HTR-8/SVneo (cell line): ENCODE measurements around the gene FGF3.

Source experiments
- DNase-seq: peaks from one replicate; pipeline ENCODE4 v3.0.0; 2011; ENCODE audit warnings: low spot score, mixed read lengths; ENCODE audit not compliant: insufficient read length
- FAIRE-seq: peaks from 2 replicates; lab custom pipeline; 2011; peaks lifted over from hg19 to GRCh38; lab: Jason Lieb, UNC

FGF3 gene

DNA sequence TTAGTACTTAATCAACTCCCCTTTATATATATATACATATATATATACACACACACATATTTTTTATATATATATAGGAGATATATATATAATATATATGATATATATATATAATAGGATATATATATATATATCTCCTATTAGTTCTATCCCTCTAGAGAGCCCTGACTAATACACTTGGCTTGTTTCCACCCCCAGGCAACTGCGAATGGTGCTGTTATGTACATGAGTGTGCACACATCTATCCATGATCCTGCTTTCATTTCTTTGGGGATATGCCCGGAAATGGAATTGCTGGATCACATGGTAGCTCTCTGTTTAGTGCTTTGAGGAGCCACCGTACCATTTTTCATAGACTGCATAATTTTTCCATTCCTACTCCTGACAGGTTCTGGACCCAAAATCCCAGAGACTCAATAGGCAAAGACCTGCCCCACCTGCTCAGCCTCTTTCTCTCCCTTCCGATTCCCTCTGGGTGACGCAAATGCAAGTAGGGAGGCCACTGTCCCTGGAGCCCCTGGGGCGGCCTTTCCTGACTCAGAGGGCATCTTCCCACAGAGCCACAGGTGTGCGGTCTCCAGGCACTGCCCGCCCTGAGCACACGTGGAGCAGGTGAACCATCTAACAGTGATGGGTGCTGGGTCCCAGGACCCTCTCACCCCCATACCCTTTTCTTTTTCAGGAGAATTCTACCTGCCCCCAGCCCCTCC lies 12.0 kb downstream of the FGF3 start:
- DNase-seq: no peak
- no peak for FAIRE-seq

DNA sequence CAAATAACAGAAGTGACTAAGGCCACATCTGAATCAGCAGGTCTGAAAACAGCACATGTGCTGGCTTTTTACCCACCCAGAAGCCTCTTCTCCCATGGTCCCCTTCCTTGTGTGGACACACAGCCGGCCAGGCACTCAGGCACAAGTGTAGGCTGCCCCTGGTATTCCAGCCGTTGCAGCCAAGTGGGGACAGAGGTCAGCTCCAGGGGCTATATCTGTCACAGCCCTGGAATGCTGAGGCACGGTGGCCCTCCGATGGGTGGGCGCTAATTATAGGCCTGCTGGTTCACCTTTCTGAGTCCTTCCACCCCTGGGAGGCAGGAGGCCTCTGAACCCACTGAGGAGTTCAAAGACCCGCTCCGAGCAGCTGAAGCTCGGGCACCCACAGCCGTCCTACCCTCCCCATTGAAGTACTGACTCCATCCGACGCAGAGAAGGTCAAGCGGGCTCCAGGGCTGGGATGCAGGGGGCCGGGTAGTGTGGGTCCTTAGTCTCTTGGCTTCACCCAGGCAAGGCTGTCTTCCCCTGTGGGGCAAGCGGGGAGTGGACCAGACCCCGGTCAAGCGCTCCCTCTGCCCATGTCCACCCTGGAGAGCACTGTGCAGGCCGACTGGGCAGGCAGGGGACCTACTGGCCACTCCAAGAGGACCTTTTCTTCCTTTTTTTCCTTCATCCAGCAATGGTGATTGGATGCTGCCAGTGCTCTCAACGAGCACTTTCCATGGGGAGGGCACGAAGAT lies 14.3 kb downstream of the FGF3 start:
- DNase-seq (no peak), FAIRE-seq (no peak)

DNA sequence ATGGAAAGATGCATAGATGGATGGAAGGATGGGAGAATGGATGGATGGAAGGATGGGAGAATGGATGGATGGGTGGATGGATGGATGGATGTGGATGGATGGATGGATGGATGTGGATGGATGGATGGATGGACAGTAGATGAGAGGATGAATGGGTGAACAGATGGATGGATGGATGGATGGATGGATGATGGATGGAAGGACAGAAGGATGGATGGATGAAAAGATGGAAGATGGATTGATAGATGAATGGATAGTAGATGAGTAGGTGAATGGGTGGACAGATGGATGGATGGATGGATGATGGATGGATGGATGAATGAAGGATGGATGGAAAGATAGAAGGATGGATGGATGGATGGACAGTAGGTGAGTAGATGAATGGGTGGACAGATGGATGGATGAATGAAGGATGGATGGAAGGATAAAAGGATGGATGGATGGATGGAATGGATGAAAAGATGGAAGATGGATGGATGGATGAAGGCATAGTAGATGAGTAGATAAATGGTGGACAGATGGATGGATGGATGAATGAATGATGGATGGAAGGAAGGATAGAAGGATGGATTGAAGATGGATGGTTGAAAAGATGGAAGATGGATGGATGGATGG lies 15.5 kb downstream of the FGF3 start:
- peak; percentile 92 for FAIRE-seq

DNA sequence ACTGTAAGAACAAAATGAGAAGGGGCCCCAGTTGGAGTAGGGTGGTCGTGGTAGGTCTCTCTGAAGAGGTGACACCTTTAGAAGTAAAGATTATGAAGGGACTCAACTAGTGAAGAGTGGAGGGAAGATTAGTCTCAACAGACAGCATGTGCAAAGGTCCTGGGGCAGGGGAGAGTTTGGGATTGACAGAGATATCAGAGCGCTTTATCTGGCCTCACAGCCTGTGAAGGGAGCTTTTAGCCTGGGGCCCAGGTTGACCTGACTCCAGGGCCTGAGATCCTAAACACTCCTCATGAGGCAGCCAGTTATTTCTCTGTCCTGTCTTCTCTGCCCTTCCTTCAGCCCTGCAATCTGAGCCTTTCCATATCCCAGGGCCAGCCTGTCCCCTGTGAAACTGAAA lies 16.2 kb downstream of the FGF3 start:
- FAIRE-seq: no peak
- DNase-seq: no peak

More for the DNA sequence above, 15.5 kb downstream of the FGF3 start:
- no peak for DNase-seq

DNA sequence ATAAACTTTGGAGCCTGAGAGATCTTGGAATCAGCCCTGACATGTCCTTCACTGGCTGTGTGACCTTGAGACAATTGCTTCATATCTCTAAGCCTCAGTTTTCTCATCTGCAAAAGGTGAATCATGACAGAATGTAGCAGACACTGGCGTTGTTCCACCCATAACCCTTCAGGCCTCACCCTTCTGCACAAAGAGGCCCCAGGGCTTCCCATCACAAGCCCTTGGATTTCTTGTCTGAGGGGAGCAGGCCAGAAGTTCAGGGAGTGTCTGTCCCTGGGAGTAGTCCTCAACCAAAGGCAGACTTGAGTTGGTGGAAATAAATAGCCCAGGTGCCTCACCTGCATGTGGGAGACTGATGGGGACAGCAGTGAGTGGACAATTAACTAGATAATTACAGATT lies 16.6 kb downstream of the FGF3 start:
- DNase-seq: no peak
- no peak for FAIRE-seq

DNA sequence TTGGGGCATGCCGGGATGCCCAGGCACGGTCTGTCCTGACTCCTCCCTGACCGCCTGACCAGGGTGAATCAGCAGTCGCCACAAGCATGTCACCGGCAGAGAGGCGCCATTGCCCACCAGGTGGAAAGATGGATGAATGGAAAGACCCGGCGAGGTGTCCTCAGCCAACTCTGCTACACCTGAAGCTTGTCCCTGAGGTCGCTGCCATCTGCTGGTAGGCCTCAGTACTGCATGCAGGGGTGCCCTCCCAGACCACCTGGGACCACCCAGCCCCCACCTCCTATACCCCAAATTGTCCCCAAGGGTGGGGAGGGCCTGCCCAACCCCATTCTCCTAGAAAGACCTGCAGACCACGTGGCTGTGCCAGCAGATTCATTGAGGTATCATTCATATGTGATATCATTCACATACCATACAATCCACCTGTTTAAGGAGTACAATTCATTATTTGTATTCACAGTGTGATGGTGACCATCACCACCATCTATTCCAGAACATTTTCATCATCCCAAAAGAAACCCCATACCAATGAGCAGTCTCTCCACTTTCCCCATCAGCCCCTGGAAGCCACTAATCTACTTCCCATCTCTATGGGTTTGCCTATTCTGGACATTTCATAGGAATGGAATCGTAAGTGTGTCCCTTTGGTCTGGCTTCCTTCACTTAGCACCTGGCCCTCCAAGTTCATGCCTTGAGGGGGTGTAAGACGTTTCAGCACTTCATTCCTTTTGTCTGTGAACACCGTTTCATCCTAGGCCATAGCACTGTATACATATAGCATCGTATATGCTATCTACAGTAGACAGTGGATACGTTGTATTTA lies 17.5 kb downstream of the FGF3 start:
- peak; percentile 86 for FAIRE-seq
- peak; percentile 63 for DNase-seq

DNA sequence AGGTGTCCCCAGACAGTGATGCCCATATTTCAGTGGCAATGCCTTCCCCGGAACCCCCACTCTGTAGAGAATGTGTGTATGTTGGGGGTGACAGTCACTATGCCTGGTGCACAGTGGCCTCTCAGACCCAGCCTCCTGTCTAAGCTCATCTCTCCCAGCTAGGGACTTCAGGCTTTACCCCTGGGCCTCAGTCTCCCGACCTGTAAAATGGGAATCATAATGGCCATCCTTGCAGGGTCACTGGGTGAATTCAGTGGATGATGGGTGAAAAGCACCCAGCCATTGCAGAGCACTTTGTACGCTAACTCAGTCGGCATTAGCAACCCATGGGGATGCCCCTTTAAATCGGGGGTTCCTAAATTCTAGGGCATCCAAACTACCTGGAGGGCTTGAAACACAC lies 18.9 kb downstream of the FGF3 start:
- no peak for DNase-seq
- no peak for FAIRE-seq

DNA sequence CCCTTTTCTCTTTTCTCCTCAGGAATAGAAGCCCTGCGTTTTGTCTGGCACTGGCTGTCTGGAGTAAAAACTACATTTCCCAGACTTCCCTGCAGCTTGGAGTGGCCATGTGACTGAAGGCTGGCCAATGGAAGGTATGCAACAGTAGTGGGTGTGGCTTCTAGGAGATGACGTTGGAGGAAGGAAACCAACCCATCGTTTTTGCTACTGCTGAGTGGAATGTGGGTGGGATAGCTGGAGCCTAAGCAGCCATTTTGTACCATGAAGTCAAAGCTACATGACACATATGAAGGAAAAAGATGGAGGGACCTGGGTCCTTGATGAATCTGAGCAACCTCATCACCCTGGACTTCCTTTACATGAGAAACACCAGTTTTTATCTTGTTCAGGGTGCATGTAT lies 19.6 kb downstream of the FGF3 start:
- DNase-seq: no peak
- FAIRE-seq: no peak

DNA sequence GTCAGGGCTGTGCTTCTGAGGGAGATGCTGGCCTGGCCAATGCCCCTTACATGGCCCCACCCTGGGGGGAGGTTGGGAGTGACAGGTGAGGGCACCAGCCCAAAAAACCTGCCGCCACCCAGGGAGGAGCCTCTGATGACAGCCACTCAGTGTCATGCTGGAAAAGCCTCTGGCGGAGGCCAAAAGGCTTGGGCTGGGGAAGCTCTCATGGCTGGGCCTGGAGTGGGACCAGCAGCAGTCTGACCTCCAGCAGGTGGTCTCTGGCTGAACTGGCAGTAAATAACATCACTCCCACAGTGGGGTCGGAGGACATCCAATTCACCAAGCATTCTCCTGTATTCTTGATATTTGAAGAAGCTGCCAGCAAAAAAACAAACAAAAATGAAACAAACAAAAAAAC lies 20.1 kb downstream of the FGF3 start:
- FAIRE-seq (no peak), DNase-seq (no peak)

DNA sequence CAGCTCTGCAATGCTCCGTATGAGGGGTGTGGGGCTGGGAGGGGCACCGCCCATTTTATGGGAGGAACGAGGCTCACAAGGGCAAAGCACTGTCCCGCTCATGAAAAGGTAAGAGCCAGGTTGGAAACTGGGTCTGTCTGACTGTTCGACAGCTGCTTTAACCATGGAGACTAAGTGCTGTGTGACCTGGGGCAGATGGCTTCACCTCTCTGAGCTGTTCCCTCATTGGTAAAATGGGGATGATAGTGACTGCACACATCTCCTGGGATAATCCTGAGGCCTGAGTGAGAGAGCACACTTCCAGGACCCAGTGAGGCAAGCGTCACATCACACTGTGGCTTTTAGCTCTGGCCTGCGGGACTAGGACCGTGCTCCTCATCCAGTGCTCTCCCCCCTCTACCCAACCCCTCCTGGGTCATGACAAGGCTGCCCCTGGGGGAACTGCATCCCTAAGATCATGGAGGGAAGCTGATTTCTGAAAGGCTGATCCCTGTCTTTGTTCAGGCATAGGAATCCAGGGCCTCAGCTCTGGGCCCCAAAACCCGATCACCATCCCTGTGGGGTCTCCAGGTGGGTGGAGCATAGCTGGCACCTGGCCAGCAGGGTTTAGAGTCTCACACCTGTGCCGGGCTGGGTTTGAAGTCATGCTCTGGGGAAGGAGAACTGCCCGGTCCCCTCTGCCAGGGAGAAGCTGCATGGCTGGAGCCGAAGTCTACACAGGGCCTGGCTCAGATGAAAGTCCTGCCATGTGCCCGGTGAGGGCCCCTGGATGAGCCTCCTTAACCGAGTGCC lies 21.3 kb downstream of the FGF3 start:
- DNase-seq (no peak), FAIRE-seq (no peak)

DNA sequence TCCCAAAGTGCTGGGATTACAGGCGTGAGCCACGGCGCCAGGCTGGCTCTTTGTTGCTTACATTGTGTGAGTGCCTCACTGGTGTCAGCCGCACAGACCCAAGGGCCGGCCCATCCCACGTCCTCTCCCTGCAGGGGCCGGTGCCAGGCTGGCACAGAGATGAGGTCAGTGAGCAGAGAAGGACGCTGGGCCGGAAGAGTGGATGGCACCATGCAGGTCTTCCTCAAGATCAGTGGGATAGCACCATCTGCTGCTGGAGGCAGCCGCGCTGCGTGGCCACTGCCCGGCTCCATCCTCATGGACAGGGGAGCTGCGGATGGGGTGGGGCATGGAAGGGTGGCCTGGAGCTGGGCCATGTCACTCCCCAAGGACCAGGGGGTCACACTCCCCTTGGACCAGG lies 22.1 kb downstream of the FGF3 start:
- no peak for DNase-seq
- no peak for FAIRE-seq

DNA sequence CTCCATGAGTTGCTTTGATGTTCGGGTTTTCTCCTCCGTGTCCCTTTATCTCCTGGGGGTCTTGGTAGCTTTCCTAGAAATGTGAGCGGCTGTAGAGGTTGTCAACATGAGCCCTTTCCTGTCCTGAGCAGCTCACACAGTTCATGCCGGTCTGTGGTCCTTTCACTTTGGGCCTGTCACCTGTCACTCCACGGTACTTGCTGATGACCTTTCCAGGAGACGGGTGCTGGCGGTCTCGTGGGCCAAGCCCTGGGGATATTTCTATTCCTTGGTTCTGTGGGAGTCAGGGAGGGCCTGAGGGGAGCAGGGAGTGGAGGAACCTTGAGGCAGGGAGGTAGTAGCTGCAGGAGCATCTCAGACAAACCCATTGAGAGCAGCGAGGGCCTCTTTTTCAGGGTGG lies 23.2 kb downstream of the FGF3 start:
- no peak for FAIRE-seq
- no peak for DNase-seq

DNA sequence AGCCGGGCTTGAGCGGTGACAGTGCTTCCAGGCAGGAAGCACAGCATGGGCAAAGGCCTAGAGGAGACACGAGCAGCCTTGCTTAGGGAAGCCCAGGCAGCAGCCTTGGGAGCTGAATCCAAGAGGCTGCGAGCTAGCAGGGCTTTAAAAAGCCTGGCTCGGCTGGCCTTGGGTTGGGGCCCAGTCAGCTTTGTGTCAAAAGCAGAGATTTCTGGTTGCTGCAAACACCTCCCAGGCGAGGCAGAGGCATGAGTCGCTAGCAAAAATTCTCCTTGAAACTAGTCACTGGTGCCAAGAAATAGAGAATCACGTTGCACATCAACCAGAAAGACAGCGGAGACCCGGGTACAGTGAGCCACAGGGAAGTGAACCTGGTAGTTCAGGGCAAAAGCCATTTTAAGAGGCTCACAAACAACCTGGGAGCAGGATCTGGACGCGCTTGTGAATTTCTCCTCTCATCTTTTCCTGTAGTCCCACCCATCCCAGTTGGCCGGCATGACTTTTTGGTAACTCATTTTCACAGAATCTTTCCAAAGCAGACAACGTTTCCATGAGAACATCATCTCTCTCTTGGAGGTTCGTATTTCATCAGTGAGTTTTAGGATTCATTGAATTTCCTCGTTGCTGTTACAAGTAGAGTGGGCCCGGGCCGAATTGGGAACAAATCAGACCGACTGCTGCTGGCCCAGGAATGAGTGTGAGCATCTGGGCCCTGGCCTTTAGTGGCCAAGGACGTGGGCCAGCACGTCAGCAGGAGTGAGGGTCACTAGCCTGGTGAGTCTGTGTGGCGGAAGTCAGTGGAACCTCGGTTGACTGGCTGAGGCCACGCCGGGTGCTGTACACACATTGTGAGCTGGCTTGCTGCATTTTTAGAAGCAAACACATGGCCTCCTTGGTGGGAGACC lies 27.7 kb downstream of the FGF3 start:
- peak; percentile 57 for FAIRE-seq
- peak; percentile 66 for DNase-seq

DNA sequence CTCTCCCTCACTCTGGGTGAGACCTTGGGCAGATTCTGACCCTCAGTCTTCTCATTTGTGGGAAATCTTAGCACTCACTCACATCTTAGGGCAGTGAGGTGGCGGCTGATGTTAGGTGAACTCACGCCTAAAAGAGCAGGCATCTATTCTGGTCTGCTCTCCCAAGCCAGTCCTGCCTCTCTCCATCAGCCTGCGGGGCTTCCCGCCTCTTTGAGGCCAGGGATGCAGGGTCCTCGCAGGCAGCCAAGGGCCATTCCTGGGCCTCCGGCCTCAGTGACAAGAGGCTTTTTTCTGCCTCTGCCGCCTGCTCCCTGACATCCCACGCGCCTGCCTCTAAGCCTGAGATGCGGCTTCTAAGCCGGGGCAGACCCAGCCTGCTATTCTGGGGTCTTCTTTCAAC lies 30.3 kb downstream of the FGF3 start:
- DNase-seq (no peak), FAIRE-seq (no peak)

DNA sequence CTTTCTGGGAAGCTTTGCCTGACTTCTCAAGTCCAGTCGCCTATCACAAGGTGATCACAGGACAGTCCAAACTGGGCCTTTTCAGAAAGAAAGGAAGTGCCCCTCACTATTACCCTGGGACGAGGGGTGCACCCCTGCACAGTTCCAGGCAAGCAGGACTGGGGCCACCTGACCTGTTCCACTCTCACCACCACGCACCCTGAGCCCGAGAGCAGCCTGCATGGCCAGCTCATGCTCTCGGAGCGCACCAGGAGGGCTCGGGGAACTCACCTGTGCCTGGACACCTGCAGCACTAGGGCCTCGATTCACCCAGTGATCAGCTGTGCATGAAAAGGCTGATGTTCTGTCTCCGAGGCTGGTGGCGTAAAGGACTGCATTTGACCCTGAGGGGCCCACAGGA lies 31.3 kb downstream of the FGF3 start:
- no peak for DNase-seq
- no peak for FAIRE-seq

DNA sequence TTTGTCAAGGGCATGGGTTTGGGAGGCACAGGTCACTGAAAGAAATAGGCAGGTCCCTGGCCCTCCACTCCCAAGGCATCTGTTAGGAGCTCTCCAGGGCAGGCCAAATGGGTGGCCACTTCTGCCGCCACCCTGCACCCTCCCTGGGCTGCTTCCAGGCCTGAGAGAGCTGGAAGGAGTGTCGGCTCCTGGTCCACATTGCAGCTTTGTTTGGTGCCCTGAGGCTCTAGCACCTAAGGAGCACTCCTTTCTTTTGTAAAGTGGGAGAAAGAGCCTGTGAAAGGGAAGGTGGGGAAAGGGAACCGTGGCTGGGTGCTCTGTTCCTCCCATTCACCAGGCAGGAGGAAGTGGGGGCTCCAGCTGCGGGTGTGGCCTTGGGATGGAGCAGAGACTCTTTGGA lies 31.8 kb downstream of the FGF3 start:
- FAIRE-seq (no peak), DNase-seq (no peak)

DNA sequence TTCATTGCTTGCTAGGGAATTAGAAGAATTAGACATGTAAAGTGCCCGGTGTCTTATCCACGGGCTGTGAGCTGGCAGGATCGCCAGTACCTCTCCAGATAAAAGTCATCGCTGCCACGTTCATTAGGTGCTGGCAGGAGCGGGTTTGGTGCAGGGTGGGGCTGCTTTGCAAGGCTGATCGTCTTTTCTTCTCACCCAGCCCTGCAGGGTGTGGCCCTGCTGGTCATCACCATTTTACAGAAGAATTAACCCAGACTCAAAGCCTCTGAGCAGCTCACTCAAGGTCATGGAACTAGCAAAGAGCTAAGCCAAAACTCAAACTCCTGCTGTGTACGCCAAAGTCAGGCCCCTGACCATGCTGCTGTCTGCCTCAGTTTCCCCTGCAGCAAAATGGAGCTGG lies 38.0 kb downstream of the FGF3 start:
- DNase-seq: no peak
- FAIRE-seq: no peak

DNA sequence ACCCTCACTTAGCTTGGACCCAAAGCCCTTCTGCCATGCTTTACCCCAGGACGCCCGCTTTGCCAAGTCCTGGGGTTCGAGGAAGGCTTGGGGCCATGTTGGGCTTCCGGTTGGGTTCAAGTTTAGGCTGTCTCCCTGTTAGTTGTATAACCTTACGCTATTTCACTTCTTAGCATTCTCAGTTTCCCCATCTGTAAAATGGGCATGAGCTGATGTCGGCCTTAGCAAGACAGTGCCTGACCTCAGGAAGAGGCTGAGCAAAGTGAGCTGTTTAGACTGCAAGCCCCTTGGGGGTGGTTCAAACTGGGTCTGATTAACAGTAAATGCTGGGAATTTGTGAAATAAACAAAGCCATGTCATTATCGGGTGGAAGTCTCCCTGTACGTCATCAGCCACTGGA lies 40.8 kb downstream of the FGF3 start:
- FAIRE-seq (no peak), DNase-seq (no peak)

DNA sequence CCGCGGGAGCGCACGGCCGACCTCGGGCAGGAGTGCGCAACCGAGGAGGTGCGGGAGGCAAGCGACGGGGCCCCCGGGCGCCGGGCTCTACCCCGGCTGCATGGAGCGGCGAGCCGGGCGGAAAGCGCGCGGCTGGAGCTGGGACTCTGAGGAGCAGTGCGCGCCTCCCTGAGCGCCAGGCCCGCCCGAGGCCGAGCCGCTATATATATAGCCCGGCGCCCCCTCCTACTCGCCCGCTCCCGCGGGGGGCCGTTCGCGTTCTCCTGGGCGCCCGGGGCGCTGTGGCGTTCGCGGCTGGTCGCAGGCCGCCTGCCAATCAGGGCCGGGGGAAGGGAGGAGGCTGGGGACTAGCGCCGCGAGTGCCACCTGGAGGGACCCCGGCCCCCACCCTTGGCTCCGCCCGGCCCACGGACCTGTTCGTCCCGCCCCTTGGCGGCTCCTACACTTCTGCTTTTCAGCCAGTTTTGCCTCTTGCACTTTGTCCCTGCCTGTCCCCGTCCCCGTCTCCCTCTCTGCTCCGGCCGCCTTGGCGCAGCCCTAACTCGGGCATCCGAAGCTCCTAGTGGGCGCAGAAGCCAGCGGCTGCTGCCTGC lies 44.0 kb downstream of the FGF3 start, which contains the start of gene FGF4:
FGF4 (minus strand) TSS at position 179 of the 593 bp plus-strand sequence. CDS start 257 bp downstream, outside the sequence.
- FAIRE-seq (no peak), DNase-seq (no peak)
